Occipital lobe (tissue), 2 donors: ENCODE measurements around the gene ABCC11. TPM values are rescaled to one million over a fixed set of nuclear protein-coding genes. Genes with fewer than 3 reads are reported as not detected.
"Not testable (repeated sequence)": the region's sequence is repeated elsewhere in the genome, so short reads cannot be mapped to it uniquely, and the experiment has no call there.

ENCODE experiments used
- DNase-seq: peaks from one replicate; lab custom pipeline; 2025; lab: John Stamatoyannopoulos, UW
- total RNA-seq: library from RNA; depleted of rRNA; stranded (reverse); fragments of >200 nt; gene quantifications from one replicate; pipeline ENCODE4 v1.2.3, GENCODE V29; 2014

The ABCC11 gene
- total RNA-seq, 1 donor from 2014 or later = 0.16 TPM

- DNase-seq = no peak
Observed at GRCh38 chr16:48250520-48251278, 3.4 kb upstream of the ABCC11 start.

GRCh38 chr16:48246066-48246465 is 1.3 kb downstream of the ABCC11 start:
- DNase-seq = no peak

GRCh38 chr16:48244863-48245195 is 2.5 kb downstream of the ABCC11 start:
- no peak for DNase-seq

GRCh38 chr16:48244080-48244862 is 3.1 kb downstream of the ABCC11 start, which contains the start of gene LONP2:
Gene LONP2 (plus strand): TSS chr16:48244300. CDS start chr16:48244389, 89 bp downstream.
- DNase-seq = peak; percentile 92

- not testable (repeated sequence) for DNase-seq
Observed at GRCh38 chr16:48240147-48240546, 7.2 kb downstream of the ABCC11 start.

- DNase-seq = no peak
Observed at GRCh38 chr16:48236286-48236685, 11.1 kb downstream of the ABCC11 start.

- no peak for DNase-seq
Observed at GRCh38 chr16:48235556-48236136, 11.7 kb downstream of the ABCC11 start.

- DNase-seq = no peak
Observed at GRCh38 chr16:48235058-48235555, 12.2 kb downstream of the ABCC11 start.

- DNase-seq = no peak
Observed at GRCh38 chr16:48234630-48235029, 12.7 kb downstream of the ABCC11 start.

- no peak for DNase-seq
Observed at GRCh38 chr16:48232493-48233040, 14.8 kb downstream of the ABCC11 start.

GRCh38 chr16:48231727-48232492 is 15.4 kb downstream of the ABCC11 start:
- DNase-seq = no peak

- no peak for DNase-seq
Observed at GRCh38 chr16:48225456-48225855, 21.9 kb downstream of the ABCC11 start.

- no peak for DNase-seq
Observed at GRCh38 chr16:48223490-48223889, 23.8 kb downstream of the ABCC11 start.

GRCh38 chr16:48220891-48221290 is 26.4 kb downstream of the ABCC11 start:
- DNase-seq = no peak

- DNase-seq = no peak
Observed at GRCh38 chr16:48218473-48218872, 28.9 kb downstream of the ABCC11 start.

- DNase-seq = no peak
Observed at GRCh38 chr16:48217708-48218107, 29.6 kb downstream of the ABCC11 start.

GRCh38 chr16:48215738-48216137 is 31.6 kb downstream of the ABCC11 start:
- no peak for DNase-seq

- DNase-seq = no peak
Observed at GRCh38 chr16:48212033-48212432, 35.3 kb downstream of the ABCC11 start.

- no peak for DNase-seq
Observed at GRCh38 chr16:48210747-48211146, 36.6 kb downstream of the ABCC11 start.

GRCh38 chr16:48206594-48207242 is 40.6 kb downstream of the ABCC11 start:
- no peak for DNase-seq

GRCh38 chr16:48204825-48205151 is 42.6 kb downstream of the ABCC11 start:
- no peak for DNase-seq
